Upper lobe of right lung (tissue), 1 donor: ENCODE data around the gene DACH1. TPM values are rescaled to one million over a fixed set of nuclear protein-coding genes. Genes with fewer than 3 reads are reported as not detected.

Experiments used
- ATAC-seq: fragments of 200-7000 bp; cut with Tn5 transposase; one replicate; pipeline ENCODE4 v1.9.1; 2020; ENCODE audit warnings: mild to moderate bottlenecking, moderate library complexity
- DNase-seq: peaks from one replicate; pipeline ENCODE4 v3.0.0-alpha.2; 2020
- H3K27ac ChIP-seq: fragments of 200-600 bp; one replicate; pipeline ENCODE4 v1.8.0; 2022
- H3K27me3 ChIP-seq: fragments of 200-600 bp; one replicate; pipeline ENCODE4 v1.8.0; 2022; ENCODE audit warnings: mild to moderate bottlenecking
- H3K36me3 ChIP-seq: fragments of 200-600 bp; one replicate; pipeline ENCODE4 v1.8.0; 2022
- H3K4me1 ChIP-seq: fragments of 200-600 bp; one replicate; pipeline ENCODE4 v1.8.0; 2022
- H3K4me3 ChIP-seq: fragments of 200-600 bp; one replicate; pipeline ENCODE4 v1.8.0; 2022; ENCODE audit warnings: mild to moderate bottlenecking
- H3K9me3 ChIP-seq: fragments of 200-600 bp; one replicate; pipeline ENCODE4 v1.8.0; 2022
- intact Hi-C: fragments of 100-400 bp; cut with DNase I; formaldehyde crosslinking; loops from one replicate; pipeline ENCODE4 v1.11.0; 2022
- total RNA-seq: library from RNA; stranded (reverse); fragmentation: NEBNext Ultra II Directional; extraction: Animal tissue kit (Norgen Biotek cat#: 25700); gene quantifications from one replicate; pipeline ENCODE4 v1.2.1, GENCODE V29; 2021
- TF ChIP-seq, protein P1 (sequence below): fragments of 200-600 bp; IDR thresholded peaks from one replicate; pipeline ENCODE4 v1.8.0; 2022; ENCODE audit warnings: antibody characterized with exemption
- donor health status: DM: no; HTN: yes; CAD: no; lungs with severe emphysema.

DACH1 gene
- total RNA-seq, 1 donor from 2014 or later = 11.5 TPM

DNA sequence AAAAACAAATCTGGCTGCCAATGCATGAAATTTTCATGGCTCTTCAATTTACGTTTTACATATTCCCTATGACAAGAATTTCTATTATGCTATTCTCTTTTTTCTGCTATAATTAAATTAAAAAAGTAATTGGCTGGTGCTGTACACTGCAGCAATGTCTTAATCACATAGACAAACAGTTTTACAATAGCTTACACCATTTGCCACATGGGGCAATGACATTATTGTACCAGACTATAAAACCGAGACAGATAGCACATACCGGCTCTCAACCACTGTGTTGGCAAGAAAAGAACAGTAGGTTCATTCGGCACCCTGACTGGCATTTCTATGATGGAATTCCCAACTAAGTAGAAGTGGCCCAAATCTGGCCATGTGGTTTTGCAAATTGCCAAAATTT, 67.7 kb downstream of the DACH1 start:
- no peak for DNase-seq
- Histone ChIP-seq H3K4me3 (no peak overlapping the region), H3K9me3 (no peaks in the 10 kb centered on the region), H3K36me3 (no peaks in the 10 kb centered on the region), H3K27me3 (no peaks in the 10 kb centered on the region), H3K27ac (no peak overlapping the region), H3K4me1 (no peaks in the 10 kb centered on the region)
- TF ChIP-seq, protein P1, sequence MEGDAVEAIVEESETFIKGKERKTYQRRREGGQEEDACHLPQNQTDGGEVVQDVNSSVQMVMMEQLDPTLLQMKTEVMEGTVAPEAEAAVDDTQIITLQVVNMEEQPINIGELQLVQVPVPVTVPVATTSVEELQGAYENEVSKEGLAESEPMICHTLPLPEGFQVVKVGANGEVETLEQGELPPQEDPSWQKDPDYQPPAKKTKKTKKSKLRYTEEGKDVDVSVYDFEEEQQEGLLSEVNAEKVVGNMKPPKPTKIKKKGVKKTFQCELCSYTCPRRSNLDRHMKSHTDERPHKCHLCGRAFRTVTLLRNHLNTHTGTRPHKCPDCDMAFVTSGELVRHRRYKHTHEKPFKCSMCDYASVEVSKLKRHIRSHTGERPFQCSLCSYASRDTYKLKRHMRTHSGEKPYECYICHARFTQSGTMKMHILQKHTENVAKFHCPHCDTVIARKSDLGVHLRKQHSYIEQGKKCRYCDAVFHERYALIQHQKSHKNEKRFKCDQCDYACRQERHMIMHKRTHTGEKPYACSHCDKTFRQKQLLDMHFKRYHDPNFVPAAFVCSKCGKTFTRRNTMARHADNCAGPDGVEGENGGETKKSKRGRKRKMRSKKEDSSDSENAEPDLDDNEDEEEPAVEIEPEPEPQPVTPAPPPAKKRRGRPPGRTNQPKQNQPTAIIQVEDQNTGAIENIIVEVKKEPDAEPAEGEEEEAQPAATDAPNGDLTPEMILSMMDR = no peak
- intact Hi-C loops = no loop called here
- no peak for ATAC-seq

DNA sequence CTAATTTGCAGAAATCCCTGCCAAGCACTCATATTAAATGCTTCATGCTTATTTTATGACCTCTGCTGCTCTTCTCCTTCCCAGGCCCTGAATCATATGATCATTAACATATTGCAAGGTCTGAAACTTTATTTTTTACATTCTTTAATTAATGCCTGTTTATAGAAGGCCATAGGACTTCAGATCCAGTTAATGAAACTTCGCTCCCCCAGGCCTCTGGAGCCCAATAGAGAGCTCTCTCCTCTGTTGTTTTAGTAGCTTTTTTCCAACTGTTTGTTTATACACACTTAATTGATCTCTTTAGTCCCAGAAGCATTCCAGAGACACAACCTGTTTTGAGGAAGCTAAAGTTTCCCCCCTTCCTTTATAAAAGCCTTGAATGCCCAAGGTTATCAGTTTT, 68.3 kb downstream of the DACH1 start:
- ATAC-seq (no peak), DNase-seq (no peak)
- intact Hi-C loops = no loop called here
- Histone ChIP-seq H3K4me3 (no peak overlapping the region), H3K4me1 (no peaks in the 10 kb centered on the region), H3K36me3 (no peaks in the 10 kb centered on the region), H3K27me3 (no peaks in the 10 kb centered on the region), H3K9me3 (no peaks in the 10 kb centered on the region), H3K27ac (no peak overlapping the region)
- TF ChIP-seq, protein P1 = no peak

GRCh38 chr13:71797517-71797916, 69.5 kb downstream of the DACH1 start:
- Histone ChIP-seq H3K36me3 (no peaks in the 10 kb centered on the region), H3K4me3 (no peak overlapping the region), H3K27me3 (no peaks in the 10 kb centered on the region), H3K4me1 (no peaks in the 10 kb centered on the region), H3K9me3 (no peaks in the 10 kb centered on the region), H3K27ac (no peak overlapping the region)
- TF ChIP-seq, protein P1 = no peak
- DNase-seq (no peak), ATAC-seq (no peak)
- intact Hi-C loops = no loop called here

GRCh38 chr13:71789693-71790329, 77.2 kb downstream of the DACH1 start:
- Histone ChIP-seq H3K27me3 (no peaks in the 10 kb centered on the region), H3K9me3 (no peaks in the 10 kb centered on the region), H3K4me3 (no peak overlapping the region), H3K4me1 (no peaks in the 10 kb centered on the region), H3K36me3 (no peaks in the 10 kb centered on the region), H3K27ac (no peak overlapping the region)
- DNase-seq = no peak
- intact Hi-C loops = no loop called here
- no peak for ATAC-seq
- TF ChIP-seq, protein P1 = no peak

DNA sequence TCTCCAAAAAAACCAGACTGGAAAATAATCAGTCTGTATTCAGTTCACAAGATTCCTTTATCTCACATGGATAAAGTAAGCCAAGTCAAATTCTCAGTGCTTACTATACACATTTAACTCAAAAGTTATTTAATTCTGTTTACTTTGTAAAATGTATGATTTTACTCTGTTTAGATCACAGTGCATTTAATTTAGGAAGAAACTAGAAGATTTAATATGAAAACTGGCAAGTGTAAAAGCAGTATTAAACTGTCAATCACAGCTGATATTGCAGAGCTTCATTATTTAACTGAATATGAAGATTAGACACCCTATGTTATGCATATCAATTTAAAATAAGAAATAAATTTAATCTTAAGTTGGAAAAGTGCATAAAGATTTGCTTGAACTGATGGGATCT, 78.0 kb downstream of the DACH1 start:
- H3K27me3 ChIP-seq = no peaks in the 10 kb centered on the region
- no peaks in the 10 kb centered on the region for H3K4me1 ChIP-seq
- intact Hi-C loops = no loop called here
- no peak for ATAC-seq
- H3K9me3 ChIP-seq = no peaks in the 10 kb centered on the region
- H3K27ac ChIP-seq = no peak overlapping the region
- TF ChIP-seq, protein P1 = no peak
- H3K4me3 ChIP-seq = no peak overlapping the region
- no peaks in the 10 kb centered on the region for H3K36me3 ChIP-seq
- DNase-seq = no peak

DNA sequence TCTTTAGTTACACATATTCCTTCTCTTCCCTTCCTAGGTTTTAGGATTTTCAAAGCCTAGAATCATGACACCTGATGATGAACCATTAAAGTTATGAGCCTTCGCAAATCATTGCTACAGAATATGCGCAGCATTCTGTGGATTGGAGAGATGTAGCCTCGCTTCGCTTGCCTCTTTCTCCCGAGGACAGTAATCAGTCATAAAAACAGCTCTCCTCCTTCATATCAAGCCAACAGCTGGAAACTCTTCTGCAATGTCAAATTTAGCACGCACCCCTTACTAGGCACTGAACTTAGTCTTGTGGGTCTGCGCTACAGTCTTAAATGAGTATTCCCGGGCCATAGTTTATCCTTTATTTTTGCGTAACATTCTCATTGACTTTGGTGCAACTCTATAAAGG, 79.6 kb downstream of the DACH1 start:
- ATAC-seq (no peak), DNase-seq (no peak)
- no peak overlapping the region for H3K27ac ChIP-seq
- intact Hi-C loops = no loop called here
- TF ChIP-seq, protein P1 = no peak
- no peaks in the 10 kb centered on the region for H3K27me3 ChIP-seq
- no peaks in the 10 kb centered on the region for H3K9me3 ChIP-seq
- H3K36me3 ChIP-seq = no peaks in the 10 kb centered on the region
- H3K4me1 ChIP-seq = no peaks in the 10 kb centered on the region
- H3K4me3 ChIP-seq = no peak overlapping the region
